Hematopoietic multipotent progenitor cell treated with erythropoietin and hydrocortisone succinate and interleukin-3 and kit ligand, for 8 days (in vitro differentiated cells): ENCODE data around the gene BPIFB4.
A peak's percentile ranks its signal among the peaks of the same experiment; 100 is the strongest.
"Not testable (repeated sequence)": the region's sequence is repeated elsewhere in the genome, so short reads cannot be mapped to it uniquely, and the experiment has no call there.

Source experiments
- DNase-seq: peaks from one replicate; pipeline ENCODE4 v3.0.0-alpha.2; 2015

The BPIFB4 gene

DNA sequence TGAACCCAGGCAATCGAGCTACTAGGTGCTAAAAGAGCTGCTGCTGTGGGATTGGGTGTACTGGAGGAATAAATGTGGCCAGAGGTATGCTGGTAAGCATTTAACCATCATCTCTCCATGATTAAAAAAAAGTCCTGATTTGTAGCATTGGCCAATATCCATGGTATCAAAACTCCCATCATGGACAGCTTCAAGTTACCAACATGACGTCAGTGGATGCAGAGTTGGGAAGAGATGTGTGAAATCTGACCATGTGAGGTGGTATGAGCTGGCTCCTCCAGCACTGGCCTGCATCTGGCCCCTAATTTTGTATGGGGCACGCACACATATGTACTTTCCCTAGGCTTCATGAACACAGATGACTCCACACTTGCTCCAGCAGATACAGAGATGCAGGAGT lies 11.7 kb downstream of the BPIFB4 start:
- no peak for DNase-seq

DNA sequence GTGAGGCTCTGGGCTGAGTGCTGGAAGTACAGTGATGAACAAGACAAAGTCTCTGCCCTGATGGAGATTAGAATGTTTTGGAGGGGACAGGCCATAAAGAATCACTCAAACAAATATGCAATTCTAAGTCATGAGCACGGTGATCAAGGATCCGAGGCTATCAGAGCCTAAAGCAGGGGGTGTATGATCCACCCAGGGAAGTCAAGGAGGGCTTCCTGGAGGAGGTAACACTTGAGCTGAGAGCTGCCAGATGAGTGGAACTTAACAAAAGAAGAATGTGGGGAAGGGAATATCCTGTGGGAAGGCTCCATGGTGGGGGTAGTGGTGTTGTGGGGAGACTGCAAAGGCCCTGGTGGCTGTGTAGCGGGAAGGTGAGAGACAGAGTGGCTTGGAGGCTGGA lies 12.2 kb downstream of the BPIFB4 start:
- DNase-seq = no peak

GRCh38 chr20:33092361-33092760 lies 12.9 kb downstream of the BPIFB4 start:
- no peak for DNase-seq

- no peak for DNase-seq
Observed at GRCh38 chr20:33093074-33093473, 13.6 kb downstream of the BPIFB4 start.

- no peak for DNase-seq
Observed at GRCh38 chr20:33093582-33093981, 14.1 kb downstream of the BPIFB4 start.

- DNase-seq = no peak
Observed at GRCh38 chr20:33095249-33095648, 15.8 kb downstream of the BPIFB4 start.

DNA sequence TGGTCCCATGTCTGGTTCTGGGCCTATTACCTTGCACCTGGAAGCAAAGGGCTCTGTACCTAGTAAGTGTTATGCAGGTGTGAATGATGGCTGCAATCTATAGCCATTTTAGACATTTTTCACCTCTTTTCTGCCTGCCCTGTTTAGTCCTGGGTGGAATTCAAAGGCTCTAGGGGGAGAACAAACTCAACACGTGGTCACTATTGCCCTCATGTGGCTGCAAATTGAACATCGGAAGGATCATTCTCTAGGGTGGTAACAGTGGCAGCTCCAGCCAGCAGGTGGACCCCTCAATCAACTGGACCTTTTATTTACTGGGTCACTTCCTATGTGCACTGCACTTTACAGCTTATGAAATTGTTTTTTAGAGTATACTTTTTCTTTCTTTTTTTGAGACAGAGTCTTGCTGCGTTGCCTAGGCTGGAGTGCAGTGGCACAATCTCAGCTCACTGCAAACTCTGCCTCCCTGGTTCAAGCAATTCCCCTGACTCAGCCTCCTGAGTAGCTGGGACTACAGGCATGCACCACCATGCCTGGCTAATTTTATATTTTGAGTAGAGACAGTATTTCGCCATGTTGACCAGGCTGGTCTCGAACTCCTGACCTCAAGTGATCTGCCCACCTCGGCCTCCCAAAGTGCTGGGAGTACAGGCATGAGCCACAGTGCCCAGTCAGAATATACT lies 16.6 kb downstream of the BPIFB4 start:
- DNase-seq = peak; percentile 71

DNA sequence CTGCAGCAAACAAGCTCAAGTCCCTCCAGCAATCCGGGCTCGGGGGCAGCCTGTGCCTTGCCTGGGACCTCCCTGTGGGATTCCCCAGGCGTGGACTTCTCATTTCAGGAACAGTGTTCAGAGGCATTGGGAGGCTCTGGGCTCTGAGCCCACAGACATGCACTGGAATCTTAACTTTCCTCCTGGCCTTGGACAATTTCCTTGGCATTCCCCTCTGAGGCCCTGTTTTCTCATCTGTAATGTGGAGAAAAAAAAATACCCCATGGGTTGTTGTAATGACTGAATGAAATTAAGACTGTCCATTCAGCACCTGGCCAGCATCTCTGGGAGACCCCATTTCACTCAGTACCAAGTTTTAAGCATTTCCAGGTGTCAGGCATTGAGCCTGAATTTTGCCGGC lies 17.6 kb downstream of the BPIFB4 start:
- DNase-seq = no peak

GRCh38 chr20:33099843-33100538 lies 20.5 kb downstream of the BPIFB4 start:
- DNase-seq = no peak

GRCh38 chr20:33103556-33103955 lies 24.1 kb downstream of the BPIFB4 start:
- no peak for DNase-seq

- no peak for DNase-seq
Observed at GRCh38 chr20:33104336-33104735, 24.9 kb downstream of the BPIFB4 start.

DNA sequence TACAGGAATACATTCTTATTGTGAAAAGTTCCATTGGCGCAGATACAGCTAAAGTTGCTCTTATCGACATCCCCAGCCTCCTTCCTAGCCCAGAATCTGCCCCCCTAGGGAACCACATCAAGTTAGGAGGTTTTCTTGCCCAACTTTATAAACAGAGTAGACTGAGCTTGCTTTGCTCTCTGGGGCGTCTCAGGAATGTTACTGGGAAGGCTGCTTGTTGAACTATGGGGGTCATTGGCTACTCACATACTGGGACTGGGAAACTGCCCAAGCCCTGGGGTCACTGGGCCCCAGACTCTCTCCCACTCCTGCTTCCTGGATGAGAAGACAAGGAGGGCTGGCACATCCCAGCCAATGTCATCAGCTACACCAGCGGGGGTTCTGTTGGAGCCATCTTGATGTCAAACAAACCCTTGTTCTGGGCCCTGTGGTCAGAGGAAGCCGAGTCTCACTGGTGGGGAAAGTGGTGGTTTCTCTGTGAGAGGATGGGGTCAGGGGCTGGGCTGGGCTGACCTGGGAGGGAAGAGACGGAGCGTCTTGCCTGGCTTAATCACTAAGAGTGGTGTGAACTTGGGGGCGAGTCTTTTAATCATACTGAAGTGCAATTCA lies 26.0 kb downstream of the BPIFB4 start:
- DNase-seq = no peak

- DNase-seq = not testable (repeated sequence)
Observed at GRCh38 chr20:33106058-33106620, 26.7 kb downstream of the BPIFB4 start.

GRCh38 chr20:33108661-33109060 lies 29.2 kb downstream of the BPIFB4 start:
- DNase-seq = no peak

DNA sequence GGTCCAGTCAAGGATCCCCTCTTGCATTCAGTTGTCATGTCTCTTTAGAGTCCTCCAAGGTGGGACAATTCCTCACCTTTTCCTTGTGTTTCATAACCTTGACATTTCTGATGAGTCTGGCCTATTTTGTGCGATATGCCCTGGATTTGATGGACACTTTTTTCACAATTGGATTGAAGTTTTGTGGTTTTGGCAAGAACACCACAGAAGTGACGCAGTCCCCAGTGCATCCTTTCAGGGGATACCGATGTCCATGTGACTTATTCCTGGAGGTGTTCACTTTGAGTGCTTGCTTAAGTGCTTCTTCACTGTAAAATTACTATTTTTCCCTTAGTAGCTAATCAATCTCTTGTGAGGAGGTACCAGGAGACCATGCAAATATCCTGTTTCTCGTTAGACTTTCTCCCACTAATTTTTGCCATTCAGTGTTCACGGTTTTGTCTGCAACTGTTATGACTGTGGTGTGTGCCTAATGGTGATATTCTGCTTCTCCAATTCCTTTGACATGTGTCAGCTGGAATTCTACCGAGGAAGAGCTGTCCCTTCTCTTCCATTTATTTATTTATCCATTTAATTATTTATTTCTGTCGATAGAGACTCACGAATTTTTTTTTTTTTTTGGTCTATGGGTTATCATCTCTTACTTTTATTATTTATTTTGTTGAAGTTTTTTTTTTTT lies 30.8 kb downstream of the BPIFB4 start:
- no peak for DNase-seq

- no peak for DNase-seq
Observed at GRCh38 chr20:33111306-33111705, 31.9 kb downstream of the BPIFB4 start.

DNA sequence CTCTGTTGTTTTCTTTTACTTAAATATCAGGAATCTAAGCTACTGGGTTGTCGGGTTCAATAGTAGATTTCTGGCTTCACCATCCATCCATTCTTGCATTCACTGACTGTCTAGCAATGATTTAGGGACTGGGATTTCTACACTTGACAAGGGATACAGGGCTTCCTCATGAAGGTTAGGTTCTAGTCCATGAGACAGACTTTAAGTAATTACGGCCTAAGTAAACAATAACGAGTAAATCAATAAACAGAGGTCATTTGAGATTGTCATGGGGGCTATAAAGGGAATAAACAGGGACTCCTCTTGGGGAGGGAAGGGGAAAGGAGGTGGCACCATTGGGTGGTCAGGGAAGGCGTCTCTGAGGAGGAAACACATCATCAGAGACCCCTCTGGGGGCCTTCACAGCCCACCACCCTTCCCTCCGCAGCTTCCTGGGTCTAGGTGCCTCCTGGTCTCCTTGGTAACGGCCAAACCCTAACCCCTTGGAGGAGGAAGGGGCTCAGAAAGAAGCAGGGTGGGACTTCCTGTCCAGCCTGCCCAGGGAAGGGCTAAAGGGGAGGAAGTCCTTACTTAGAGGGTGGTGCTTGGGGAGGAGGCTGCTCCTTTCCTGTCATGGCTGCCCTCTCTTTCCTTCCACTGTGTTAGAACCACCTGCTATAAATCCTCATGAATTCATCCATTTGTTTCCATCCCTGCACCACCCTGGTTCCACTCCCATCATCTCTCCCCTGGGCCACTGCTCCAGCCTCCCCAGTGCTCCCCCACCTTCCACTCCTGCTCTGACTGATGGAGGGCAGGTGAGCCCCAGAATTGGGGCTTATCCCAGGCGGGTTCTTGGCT lies 33.3 kb downstream of the BPIFB4 start:
- no peak for DNase-seq

DNA sequence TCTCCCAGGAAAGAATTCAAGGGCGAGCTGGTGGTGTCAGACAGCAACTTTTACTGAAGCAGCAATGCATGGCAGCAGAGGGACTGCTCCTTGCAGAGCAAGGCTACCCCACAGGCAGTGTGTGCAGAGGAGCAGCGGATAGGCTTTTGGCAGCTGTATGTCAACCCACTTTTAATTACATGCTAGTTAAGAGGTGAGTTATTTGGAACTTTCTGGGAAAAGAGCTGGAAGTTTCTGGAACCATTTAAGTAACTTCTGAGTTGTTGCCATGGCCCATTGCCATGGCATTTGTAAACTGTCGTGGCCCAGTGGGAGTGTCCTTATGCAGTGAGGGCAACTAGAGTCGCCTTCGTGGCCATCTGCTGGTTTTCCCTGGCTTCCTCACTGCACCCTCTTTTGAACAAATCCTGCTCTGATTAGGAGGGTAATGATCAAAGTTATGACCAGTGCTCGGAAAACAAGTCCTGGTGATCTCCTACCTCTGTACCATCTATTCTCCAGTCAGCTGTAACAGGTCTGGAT lies 34.0 kb downstream of the BPIFB4 start:
- DNase-seq = no peak

- not testable (repeated sequence) for DNase-seq
Observed at GRCh38 chr20:33115501-33115900, 36.1 kb downstream of the BPIFB4 start.

- DNase-seq = no peak
Observed at GRCh38 chr20:33119725-33120720, 40.6 kb downstream of the BPIFB4 start.

- DNase-seq = no peak
Observed at GRCh38 chr20:33120934-33121333, 41.5 kb downstream of the BPIFB4 start.
